ENCODE measurements around the gene LRIG1. TPM values are rescaled to one million over a fixed set of nuclear protein-coding genes. Genes with fewer than 3 reads are reported as not detected.

LRIG1 gene
- total RNA-seq, 1 experiment from 2014 or later = 5.3 TPM

DNA sequence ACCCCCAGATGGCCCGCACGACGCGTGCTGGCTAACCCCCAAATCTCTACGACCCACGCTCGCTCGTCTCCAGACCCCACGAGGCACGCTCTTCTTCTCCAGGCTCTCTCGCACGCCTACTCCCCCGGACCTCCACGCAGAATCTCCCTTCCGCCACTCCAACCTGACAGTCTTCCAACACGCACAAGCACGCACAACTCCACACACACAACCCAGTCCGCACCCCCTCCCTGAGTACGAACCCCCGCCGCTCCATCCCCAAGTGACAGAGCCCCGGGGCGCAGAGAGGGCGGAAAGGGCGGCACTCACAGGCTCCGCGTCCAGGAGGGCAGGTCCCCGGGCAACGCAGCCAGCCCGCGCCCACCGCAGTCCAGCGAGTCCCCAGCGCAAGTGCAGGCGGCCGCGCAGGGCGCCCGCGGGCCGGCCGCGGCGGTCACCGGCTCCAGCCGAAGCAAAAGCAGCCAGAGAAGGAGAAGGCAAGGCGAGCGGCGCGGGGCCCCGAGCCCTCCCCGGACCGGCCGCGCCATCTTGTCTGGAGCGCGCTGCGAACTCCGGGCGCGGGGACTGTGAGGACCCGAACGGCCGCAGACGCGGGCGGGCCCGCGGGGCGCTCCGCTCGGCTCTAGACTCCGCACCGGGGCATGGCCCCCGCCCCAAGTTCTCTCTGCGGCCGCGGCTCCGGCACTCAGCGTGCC, 794 bp downstream of the LRIG1 start:
- peak; percentile 29 for ATAC-seq
- H3K36me3 ChIP-seq (ENCODE audit: control insufficient read depth, insufficient read depth, low read length) = no peaks in the 10 kb centered on the region; the same call in 1 of the 2 replicates
- no peaks in the 10 kb centered on the region for H3K9me3 ChIP-seq (ENCODE audit: control insufficient read depth, insufficient read depth, low read depth, low read length)
- in situ Hi-C loops (cut with HindIII; ENCODE audit: low pct_unique_long_range_greater_than_20kb, low sequenced_read_pairs) = no loop called here
- H3K4me1 ChIP-seq (ENCODE audit: control insufficient read depth, insufficient read depth, low read length) = peaks cover 3% of the 10 kb centered on the region; the same call in 1 of the 2 replicates
- ChIA-PET CTCF (no interaction called here), POLR2A (no interaction called here)
- TF ChIP-seq, protein P1, sequence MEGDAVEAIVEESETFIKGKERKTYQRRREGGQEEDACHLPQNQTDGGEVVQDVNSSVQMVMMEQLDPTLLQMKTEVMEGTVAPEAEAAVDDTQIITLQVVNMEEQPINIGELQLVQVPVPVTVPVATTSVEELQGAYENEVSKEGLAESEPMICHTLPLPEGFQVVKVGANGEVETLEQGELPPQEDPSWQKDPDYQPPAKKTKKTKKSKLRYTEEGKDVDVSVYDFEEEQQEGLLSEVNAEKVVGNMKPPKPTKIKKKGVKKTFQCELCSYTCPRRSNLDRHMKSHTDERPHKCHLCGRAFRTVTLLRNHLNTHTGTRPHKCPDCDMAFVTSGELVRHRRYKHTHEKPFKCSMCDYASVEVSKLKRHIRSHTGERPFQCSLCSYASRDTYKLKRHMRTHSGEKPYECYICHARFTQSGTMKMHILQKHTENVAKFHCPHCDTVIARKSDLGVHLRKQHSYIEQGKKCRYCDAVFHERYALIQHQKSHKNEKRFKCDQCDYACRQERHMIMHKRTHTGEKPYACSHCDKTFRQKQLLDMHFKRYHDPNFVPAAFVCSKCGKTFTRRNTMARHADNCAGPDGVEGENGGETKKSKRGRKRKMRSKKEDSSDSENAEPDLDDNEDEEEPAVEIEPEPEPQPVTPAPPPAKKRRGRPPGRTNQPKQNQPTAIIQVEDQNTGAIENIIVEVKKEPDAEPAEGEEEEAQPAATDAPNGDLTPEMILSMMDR (IDR thresholded peaks at IDR 0.05) = no peak
- TF ChIP-seq POLR2AphosphoS5 (IDR thresholded peaks at IDR 0.05; ENCODE audit: low read depth, low read length) (no peak), SIN3A (IDR thresholded peaks at IDR 0.05; ENCODE audit: borderline replicate concordance, insufficient read depth, low read depth, low read length) (no peak), TCF7L2 (IDR thresholded peaks at IDR 0.05; ENCODE audit: low read depth, low read length) (no peak)
- TF ChIP-seq, protein P2, sequence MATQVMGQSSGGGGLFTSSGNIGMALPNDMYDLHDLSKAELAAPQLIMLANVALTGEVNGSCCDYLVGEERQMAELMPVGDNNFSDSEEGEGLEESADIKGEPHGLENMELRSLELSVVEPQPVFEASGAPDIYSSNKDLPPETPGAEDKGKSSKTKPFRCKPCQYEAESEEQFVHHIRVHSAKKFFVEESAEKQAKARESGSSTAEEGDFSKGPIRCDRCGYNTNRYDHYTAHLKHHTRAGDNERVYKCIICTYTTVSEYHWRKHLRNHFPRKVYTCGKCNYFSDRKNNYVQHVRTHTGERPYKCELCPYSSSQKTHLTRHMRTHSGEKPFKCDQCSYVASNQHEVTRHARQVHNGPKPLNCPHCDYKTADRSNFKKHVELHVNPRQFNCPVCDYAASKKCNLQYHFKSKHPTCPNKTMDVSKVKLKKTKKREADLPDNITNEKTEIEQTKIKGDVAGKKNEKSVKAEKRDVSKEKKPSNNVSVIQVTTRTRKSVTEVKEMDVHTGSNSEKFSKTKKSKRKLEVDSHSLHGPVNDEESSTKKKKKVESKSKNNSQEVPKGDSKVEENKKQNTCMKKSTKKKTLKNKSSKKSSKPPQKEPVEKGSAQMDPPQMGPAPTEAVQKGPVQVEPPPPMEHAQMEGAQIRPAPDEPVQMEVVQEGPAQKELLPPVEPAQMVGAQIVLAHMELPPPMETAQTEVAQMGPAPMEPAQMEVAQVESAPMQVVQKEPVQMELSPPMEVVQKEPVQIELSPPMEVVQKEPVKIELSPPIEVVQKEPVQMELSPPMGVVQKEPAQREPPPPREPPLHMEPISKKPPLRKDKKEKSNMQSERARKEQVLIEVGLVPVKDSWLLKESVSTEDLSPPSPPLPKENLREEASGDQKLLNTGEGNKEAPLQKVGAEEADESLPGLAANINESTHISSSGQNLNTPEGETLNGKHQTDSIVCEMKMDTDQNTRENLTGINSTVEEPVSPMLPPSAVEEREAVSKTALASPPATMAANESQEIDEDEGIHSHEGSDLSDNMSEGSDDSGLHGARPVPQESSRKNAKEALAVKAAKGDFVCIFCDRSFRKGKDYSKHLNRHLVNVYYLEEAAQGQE (IDR thresholded peaks at IDR 0.05; ENCODE audit: insufficient read depth in 1 of 2, low read depth in 2 of 2, low read length in 1 of 2) = no peak
- DNase-seq (ENCODE audit: low read depth, low spot score) = no peak
- peaks cover 8% of the 10 kb centered on the region for H3K27me3 ChIP-seq (ENCODE audit: control insufficient read depth, insufficient read depth, low read length)
- H3K4me3 ChIP-seq (ENCODE audit: low read depth in 2 of 2, low read length in 2 of 2) = peak overlapping the region; percentile 54 to 60
- no peak overlapping the region for H3K27ac ChIP-seq (ENCODE audit: low read length)
- intact Hi-C loops (cut with micrococcal nuclease; ENCODE audit: unreplicated experiment) = no loop called here
- BruUV-seq (replicated peaks) = no TSS peak

DNA sequence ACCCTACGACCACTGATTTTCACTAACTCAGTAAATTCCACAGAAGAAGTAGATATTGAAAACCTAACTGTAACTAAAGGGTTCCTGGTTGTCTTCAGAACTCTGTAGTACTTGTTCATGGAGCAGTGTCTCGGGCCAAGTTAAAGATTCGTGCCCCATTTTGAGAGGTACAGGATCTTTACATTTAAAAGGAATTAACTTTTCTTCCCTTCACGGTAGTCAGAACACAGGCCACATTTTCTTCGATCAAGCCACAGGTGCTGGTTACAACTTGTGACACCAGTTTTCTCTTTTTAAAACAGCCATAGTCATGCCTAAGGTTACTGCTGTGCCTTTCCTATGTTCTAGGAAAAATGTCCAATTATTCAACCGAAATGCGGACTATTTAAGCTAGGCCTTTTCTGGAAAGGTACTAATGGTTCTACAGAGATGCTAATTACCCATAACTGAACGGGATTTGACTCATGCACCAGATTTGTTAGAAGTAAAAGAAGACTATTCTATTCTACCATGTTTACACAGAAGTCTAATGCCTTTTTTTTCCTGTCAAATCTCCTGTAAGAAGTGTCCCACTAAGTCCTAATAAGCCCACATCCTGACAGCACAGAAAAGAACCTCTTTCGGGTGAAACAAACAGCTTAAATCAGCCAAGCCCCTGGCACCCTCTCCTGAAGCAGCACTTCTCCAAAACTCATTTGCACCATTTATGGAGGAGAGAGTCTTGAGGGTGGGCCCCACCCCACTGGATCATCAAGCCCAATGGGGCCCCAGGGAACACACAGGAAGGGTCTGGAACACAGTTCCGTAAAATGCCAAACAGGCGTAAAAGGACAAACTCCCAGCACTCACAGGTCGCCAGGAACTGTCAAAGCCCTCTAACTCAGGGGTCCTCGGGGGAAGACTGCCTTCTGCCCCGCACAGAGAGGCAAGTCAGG, 1.9 kb downstream of the LRIG1 start:
- TF ChIP-seq POLR2AphosphoS5 (IDR thresholded peaks at IDR 0.05; ENCODE audit: low read depth, low read length) (no peak), SIN3A (IDR thresholded peaks at IDR 0.05; ENCODE audit: borderline replicate concordance, insufficient read depth, low read depth, low read length) (no peak), TCF7L2 (IDR thresholded peaks at IDR 0.05; ENCODE audit: low read depth, low read length) (no peak)
- TF ChIP-seq, protein P1 (IDR thresholded peaks at IDR 0.05) = no peak
- TF ChIP-seq, protein P2 (IDR thresholded peaks at IDR 0.05; ENCODE audit: insufficient read depth in 1 of 2, low read depth in 2 of 2, low read length in 1 of 2) = no peak
- no peak for ATAC-seq
- Histone ChIP-seq H3K9me3 (ENCODE audit: control insufficient read depth, insufficient read depth, low read depth, low read length) (no peaks in the 10 kb centered on the region), H3K27ac (ENCODE audit: low read length) (no peak overlapping the region), H3K36me3 (ENCODE audit: control insufficient read depth, insufficient read depth, low read length) (no peaks in the 10 kb centered on the region; the same call in 1 of the 2 replicates), H3K4me1 (ENCODE audit: control insufficient read depth, insufficient read depth, low read length) (peaks cover 3% of the 10 kb centered on the region; the same call in 1 of the 2 replicates), H3K27me3 (ENCODE audit: control insufficient read depth, insufficient read depth, low read length) (peaks cover 8% of the 10 kb centered on the region), H3K4me3 (ENCODE audit: low read depth in 2 of 2, low read length in 2 of 2) (peak overlapping the region in 1 of 2 experiments; percentile 60; a peak in 2 of 4 replicates)
- no peak for DNase-seq (ENCODE audit: low read depth, low spot score)
- CTCF ChIA-PET = no interaction called here
- intact Hi-C loops (cut with micrococcal nuclease; ENCODE audit: unreplicated experiment) (no loop called here), in situ Hi-C loops (cut with HindIII; ENCODE audit: low pct_unique_long_range_greater_than_20kb, low sequenced_read_pairs) (no loop called here)
- no TSS peak for BruUV-seq (replicated peaks)
- POLR2A ChIA-PET = no interaction called here

All from Panc1 (cell line).